Adipocyte (in vitro differentiated cells): ENCODE measurements around the gene ACMSD.
"Not testable (repeated sequence)": the region's sequence is repeated elsewhere in the genome, so short reads cannot be mapped to it uniquely, and the experiment has no call there.

Experiments used
- DNase-seq: peaks from one replicate; pipeline ENCODE4 v3.0.0-alpha.2; 2015; ENCODE audit warnings: low read depth
- H3K27me3 ChIP-seq: replicated peaks from 2 replicates; pipeline ENCODE4 v1.7.0; 2013; ENCODE audit warnings: mild to moderate bottlenecking, low read length, moderate library complexity; ENCODE audit not compliant: control insufficient read depth, insufficient read depth
- H3K36me3 ChIP-seq: 2 replicates; pipeline ENCODE4 v1.7.0; 2013; ENCODE audit warnings: low read length, mild to moderate bottlenecking, moderate library complexity; ENCODE audit not compliant: control insufficient read depth, insufficient read depth, severe bottlenecking
- H3K4me1 ChIP-seq: 2 replicates; pipeline ENCODE4 v1.7.0; 2013; ENCODE audit warnings: mild to moderate bottlenecking, low read length, moderate library complexity; ENCODE audit not compliant: control insufficient read depth, insufficient read depth
- H3K4me3 ChIP-seq: 2 replicates; pipeline ENCODE4 v1.7.0; 2013; ENCODE audit warnings: mild to moderate bottlenecking, low read length, moderate library complexity
- H3K9ac ChIP-seq: 2 replicates; pipeline ENCODE4 v1.7.0; 2013; ENCODE audit warnings: mild to moderate bottlenecking, low read length, moderate library complexity
- H3K9me3 ChIP-seq: 2 replicates; pipeline ENCODE4 v1.7.0; 2013; ENCODE audit warnings: mild to moderate bottlenecking, low read length, moderate library complexity; ENCODE audit not compliant: control insufficient read depth

The ACMSD gene

DNA sequence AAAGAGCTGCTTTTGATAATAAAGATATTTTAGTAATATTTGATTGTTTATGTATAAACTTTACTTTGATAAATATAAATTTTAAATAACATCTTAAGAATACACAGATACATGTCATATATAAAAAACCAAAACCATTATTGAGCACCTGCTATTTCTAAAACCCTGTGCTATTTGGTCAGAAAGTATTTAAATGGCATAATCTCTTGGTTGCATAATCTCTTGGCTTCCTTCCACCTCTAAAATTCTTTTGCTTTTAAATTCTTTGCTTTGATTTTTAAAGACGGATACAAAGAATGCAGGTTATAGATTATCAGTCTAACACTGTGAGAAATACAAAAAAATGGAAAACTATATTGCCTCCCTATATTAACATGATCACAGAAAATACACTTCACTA lies 36.9 kb downstream of the ACMSD start:
- DNase-seq, result peak; percentile 5
- H3K9me3 ChIP-seq, result no peaks in the 10 kb centered on the region
- H3K4me3 ChIP-seq, result no peak overlapping the region
- H3K9ac ChIP-seq, result no peak overlapping the region
- H3K27me3 ChIP-seq, result no peaks in the 10 kb centered on the region
- no peaks in the 10 kb centered on the region for H3K4me1 ChIP-seq
- H3K36me3 ChIP-seq, result no peaks in the 10 kb centered on the region

DNA sequence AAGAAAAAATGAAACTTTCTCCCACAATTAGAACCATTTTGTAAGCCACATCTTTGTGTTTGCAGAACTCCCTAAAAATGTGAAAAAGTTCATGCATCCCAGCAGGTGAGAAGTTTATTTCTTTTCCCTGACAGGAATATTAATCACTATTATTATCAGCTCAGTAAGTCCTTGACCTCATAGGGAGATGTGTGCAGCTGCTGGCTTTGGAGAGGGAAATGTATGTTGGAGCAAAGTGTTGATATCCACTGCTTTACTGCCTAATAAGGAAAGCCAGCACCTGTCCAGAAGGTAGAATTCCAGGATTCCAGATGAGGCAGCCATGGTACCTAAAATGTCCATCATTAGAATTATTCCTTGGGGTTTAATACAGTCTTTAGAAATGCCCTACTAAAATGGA lies 44.4 kb downstream of the ACMSD start:
- H3K36me3 ChIP-seq, result no peaks in the 10 kb centered on the region
- no peak overlapping the region for H3K9ac ChIP-seq
- no peaks in the 10 kb centered on the region for H3K4me1 ChIP-seq
- H3K27me3 ChIP-seq, result no peaks in the 10 kb centered on the region
- no peaks in the 10 kb centered on the region for H3K9me3 ChIP-seq
- no peak for DNase-seq
- H3K4me3 ChIP-seq, result no peak overlapping the region

DNA sequence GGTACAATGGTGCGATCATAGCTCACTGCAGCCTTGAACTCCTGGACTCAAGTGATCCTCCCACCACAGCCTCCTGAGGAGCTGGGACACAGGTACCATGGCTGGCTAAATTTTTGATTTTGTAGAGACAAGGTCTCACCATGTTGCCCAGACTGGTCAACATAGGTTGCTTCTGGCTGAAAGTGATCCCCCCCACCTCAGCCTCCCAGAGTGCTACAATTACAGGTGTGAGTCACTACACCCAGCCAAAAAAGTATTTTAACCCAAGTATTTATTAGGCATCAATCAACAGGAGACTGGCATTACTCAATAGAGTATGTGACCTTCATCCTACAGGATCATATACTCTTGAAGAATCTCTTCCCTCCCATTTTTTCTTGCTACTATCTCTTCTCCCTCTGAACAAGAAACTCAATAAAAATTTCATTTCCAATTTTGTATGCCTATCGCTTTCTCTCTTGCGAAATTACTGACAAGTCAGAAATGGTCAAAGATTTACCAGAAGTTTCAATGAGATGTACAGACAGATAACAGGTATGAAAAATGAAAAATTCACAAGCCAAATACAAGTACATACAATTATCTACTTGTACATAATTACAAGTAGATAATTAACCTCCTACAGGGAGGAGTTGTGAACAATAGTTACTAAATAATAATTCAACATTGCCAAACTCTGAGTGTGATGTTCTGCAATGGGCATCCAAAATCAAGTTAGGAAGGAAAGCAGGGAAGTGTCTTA lies 45.3 kb downstream of the ACMSD start:
- Histone ChIP-seq H3K27me3 (no peaks in the 10 kb centered on the region), H3K36me3 (no peaks in the 10 kb centered on the region), H3K4me1 (no peaks in the 10 kb centered on the region), H3K4me3 (no peak overlapping the region), H3K9ac (no peak overlapping the region), H3K9me3 (no peaks in the 10 kb centered on the region)
- no peak for DNase-seq

DNA sequence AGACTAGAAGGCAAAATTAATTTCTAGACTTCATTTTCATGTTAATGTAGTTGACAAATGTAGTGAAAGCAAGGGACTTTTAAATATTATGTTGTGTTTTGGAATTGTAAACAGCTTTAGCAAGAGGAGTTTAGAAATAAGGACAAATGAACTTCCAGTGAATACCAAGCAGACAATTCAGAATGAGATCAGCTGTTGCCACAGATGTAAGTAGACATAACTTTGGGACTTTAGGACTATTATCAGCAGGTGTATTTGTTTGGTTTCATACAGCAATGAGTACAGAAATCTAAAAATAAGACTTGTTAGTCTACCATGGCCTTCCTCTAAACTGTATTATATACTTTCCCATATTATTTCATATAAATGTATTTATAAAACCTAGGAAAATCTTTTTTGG lies 46.0 kb downstream of the ACMSD start:
- H3K27me3 ChIP-seq, result no peaks in the 10 kb centered on the region
- DNase-seq, result no peak
- no peaks in the 10 kb centered on the region for H3K4me1 ChIP-seq
- H3K9me3 ChIP-seq, result no peaks in the 10 kb centered on the region
- no peak overlapping the region for H3K9ac ChIP-seq
- H3K36me3 ChIP-seq, result no peaks in the 10 kb centered on the region
- no peak overlapping the region for H3K4me3 ChIP-seq

DNA sequence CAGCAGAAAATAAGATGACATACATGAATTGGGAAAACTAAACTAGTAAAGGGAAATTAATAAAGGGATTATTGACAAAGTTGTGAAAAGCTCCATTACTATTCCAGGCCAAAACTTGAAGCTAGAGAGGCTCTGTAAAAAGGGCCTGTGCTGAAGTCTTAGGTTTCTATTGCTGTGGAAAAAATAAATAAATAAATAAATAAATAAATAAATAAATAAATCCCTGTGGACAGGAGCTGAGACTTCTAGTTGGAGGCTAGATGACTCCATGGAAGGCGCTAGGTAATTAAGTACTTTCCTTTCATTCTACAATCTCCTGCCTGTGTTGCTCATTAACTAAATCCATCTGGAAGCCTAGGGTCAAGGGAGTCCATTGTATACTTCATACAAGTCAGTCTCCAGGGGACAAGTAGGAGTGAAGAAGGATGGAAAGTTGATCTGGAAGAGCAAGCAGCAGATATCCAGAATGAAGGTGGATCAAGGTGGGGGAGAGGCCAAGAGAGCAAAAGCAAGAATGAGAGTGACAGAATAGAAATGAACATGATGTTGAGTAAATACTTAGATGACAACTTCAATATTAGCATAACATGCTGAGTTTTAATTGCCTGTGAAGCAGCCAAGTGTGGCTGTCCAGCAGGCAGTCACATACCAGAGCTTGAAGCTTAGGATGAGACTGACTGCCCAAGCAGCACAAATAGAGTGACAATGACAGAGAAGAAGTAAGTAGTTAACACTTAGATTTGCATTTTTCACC lies 54.0 kb downstream of the ACMSD start:
- Histone ChIP-seq H3K9me3 (no peaks in the 10 kb centered on the region), H3K27me3 (no peaks in the 10 kb centered on the region), H3K4me3 (no peak overlapping the region), H3K4me1 (no peaks in the 10 kb centered on the region), H3K36me3 (no peaks in the 10 kb centered on the region), H3K9ac (no peak overlapping the region)
- DNase-seq, result no peak

GRCh38 chr2:134897932-134898331 lies 59.5 kb downstream of the ACMSD start:
- peak; percentile 65 for DNase-seq

GRCh38 chr2:134899204-134899603 lies 60.8 kb downstream of the ACMSD start:
- Histone ChIP-seq H3K4me1 (no peaks in the 10 kb centered on the region), H3K4me3 (no peak overlapping the region), H3K36me3 (no peaks in the 10 kb centered on the region), H3K27me3 (no peaks in the 10 kb centered on the region), H3K9ac (no peak overlapping the region), H3K9me3 (no peaks in the 10 kb centered on the region)
- no peak for DNase-seq

More at GRCh38 chr2:134897932-134898331, 59.5 kb downstream of the ACMSD start:
- H3K4me3 ChIP-seq, result no peak overlapping the region
- no peak overlapping the region for H3K9ac ChIP-seq
- H3K4me1 ChIP-seq, result no peaks in the 10 kb centered on the region
- H3K27me3 ChIP-seq, result no peaks in the 10 kb centered on the region
- H3K9me3 ChIP-seq, result no peaks in the 10 kb centered on the region
- H3K36me3 ChIP-seq, result no peaks in the 10 kb centered on the region

- Histone ChIP-seq H3K36me3 (no peaks in the 10 kb centered on the region), H3K4me3 (no peak overlapping the region), H3K9me3 (no peaks in the 10 kb centered on the region), H3K27me3 (no peaks in the 10 kb centered on the region), H3K4me1 (no peaks in the 10 kb centered on the region), H3K9ac (no peak overlapping the region)
- DNase-seq, result peak; percentile 75
Measured at GRCh38 chr2:134900151-134900550, 61.7 kb downstream of the ACMSD start.

- not testable (repeated sequence) for H3K4me1 ChIP-seq, H3K36me3 ChIP-seq, H3K27me3 ChIP-seq, H3K9ac ChIP-seq, DNase-seq, H3K9me3 ChIP-seq, H3K4me3 ChIP-seq
Measured at GRCh38 chr2:134903701-134904100, 65.3 kb downstream of the ACMSD start.

- H3K36me3 ChIP-seq, result no peaks in the 10 kb centered on the region
- no peak for DNase-seq
- H3K9ac ChIP-seq, result no peak overlapping the region
- no peaks in the 10 kb centered on the region for H3K27me3 ChIP-seq
- H3K9me3 ChIP-seq, result no peaks in the 10 kb centered on the region
- no peak overlapping the region for H3K4me3 ChIP-seq
- H3K4me1 ChIP-seq, result no peaks in the 10 kb centered on the region
Measured at GRCh38 chr2:134905168-134905567, 66.8 kb downstream of the ACMSD start.

- Histone ChIP-seq H3K9me3 (no peaks in the 10 kb centered on the region), H3K27me3 (no peaks in the 10 kb centered on the region), H3K4me3 (no peak overlapping the region), H3K4me1 (no peaks in the 10 kb centered on the region), H3K9ac (no peak overlapping the region), H3K36me3 (no peaks in the 10 kb centered on the region)
- DNase-seq, result no peak
Measured at GRCh38 chr2:134906726-134907125, 68.3 kb downstream of the ACMSD start.
